ENCODE measurements around the gene GNG7.

GRCh38 chr19:2557093-2557440 is 145.4 kb downstream of the GNG7 start:
- TF ChIP-seq FOS (IDR thresholded peaks at IDR 0.05; ENCODE audit: borderline replicate concordance, insufficient read depth, low read length) (no peak), GATA2 (IDR thresholded peaks at IDR 0.05; ENCODE audit: insufficient read depth, insufficient read length, low read depth, low read length) (no peak), EZH2 (IDR thresholded peaks at IDR 0.05; ENCODE audit: borderline replicate concordance, low read depth, low read length, severe bottlenecking) (no peak), POLR2A (IDR thresholded peaks at IDR 0.05; ENCODE audit: low read depth, low read length) (no peak), POLR2AphosphoS5 (IDR thresholded peaks at IDR 0.05; ENCODE audit: insufficient read depth, low read depth, low read length) (no peak), MAX (IDR thresholded peaks at IDR 0.05; ENCODE audit: insufficient read depth, insufficient read length) (peak; percentile 20)
- TF ChIP-seq, protein P1, sequence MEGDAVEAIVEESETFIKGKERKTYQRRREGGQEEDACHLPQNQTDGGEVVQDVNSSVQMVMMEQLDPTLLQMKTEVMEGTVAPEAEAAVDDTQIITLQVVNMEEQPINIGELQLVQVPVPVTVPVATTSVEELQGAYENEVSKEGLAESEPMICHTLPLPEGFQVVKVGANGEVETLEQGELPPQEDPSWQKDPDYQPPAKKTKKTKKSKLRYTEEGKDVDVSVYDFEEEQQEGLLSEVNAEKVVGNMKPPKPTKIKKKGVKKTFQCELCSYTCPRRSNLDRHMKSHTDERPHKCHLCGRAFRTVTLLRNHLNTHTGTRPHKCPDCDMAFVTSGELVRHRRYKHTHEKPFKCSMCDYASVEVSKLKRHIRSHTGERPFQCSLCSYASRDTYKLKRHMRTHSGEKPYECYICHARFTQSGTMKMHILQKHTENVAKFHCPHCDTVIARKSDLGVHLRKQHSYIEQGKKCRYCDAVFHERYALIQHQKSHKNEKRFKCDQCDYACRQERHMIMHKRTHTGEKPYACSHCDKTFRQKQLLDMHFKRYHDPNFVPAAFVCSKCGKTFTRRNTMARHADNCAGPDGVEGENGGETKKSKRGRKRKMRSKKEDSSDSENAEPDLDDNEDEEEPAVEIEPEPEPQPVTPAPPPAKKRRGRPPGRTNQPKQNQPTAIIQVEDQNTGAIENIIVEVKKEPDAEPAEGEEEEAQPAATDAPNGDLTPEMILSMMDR (IDR thresholded peaks at IDR 0.05; ENCODE audit: extremely low read depth in 1 of 2, insufficient read depth in 1 of 2, low read depth in 1 of 2, low read length in 2 of 2): no peak

Measured in endothelial cell of umbilical vein (primary cell).